GM12892 (cell line): ENCODE measurements around the gene ARMC8.

ENCODE experiments used
- DNase-seq: peaks from one replicate; pipeline ENCODE4 v3.0.0; 2011; ENCODE audit not compliant: insufficient read length
- FAIRE-seq: peaks from 2 replicates; lab custom pipeline; 2011; peaks lifted over from hg19 to GRCh38; lab: Jason Lieb, UNC
- POLR2A ChIP-seq: IDR thresholded peaks from 2 replicates; pipeline ENCODE4 v1.6.1; 2011; ENCODE audit warnings: low read depth, low read length, control low read depth
- POLR2AphosphoS5 ChIP-seq: IDR thresholded peaks from 2 replicates; pipeline ENCODE4 v1.6.1; 2011; ENCODE audit warnings: low read depth, low read length, control low read depth
- TAF1 ChIP-seq: IDR thresholded peaks from 2 replicates; pipeline ENCODE4 v1.6.1; 2011; ENCODE audit warnings: low read depth, mild to moderate bottlenecking, control low read depth, low read length, borderline replicate concordance

ARMC8 gene

GRCh38 chr3:138180375-138181029 lies 6.6 kb upstream of the ARMC8 start:
- TF ChIP-seq POLR2AphosphoS5 = no peak
- DNase-seq (no peak), FAIRE-seq (peak; percentile 95)

- TF ChIP-seq TAF1 (no peak), POLR2AphosphoS5 (no peak), POLR2A (no peak)
- DNase-seq (no peak), FAIRE-seq (no peak)
These were observed 2.1 kb upstream of the ARMC8 start for GRCh38 chr3:138184994-138185393.

GRCh38 chr3:138186221-138186620 lies 880 bp upstream of the ARMC8 start:
- FAIRE-seq (no peak), DNase-seq (no peak)
- TF ChIP-seq TAF1 = no peak
- no peak for TF ChIP-seq POLR2AphosphoS5
- no peak for TF ChIP-seq POLR2A

GRCh38 chr3:138186803-138187295 lies 252 bp upstream of the ARMC8 start:
- DNase-seq (peak; percentile 91), FAIRE-seq (peak; percentile 92)
- no peak for TF ChIP-seq POLR2AphosphoS5
- no peak for TF ChIP-seq TAF1
- no peak for TF ChIP-seq POLR2A

- DNase-seq = peak; percentile 26
- TF ChIP-seq POLR2A = no peak
- TF ChIP-seq TAF1 = no peak
- no peak for TF ChIP-seq POLR2AphosphoS5
- FAIRE-seq = no peak
These were observed 1.1 kb downstream of the ARMC8 start for GRCh38 chr3:138188013-138188730.

- TF ChIP-seq POLR2AphosphoS5 (no peak), TAF1 (no peak), POLR2A (no peak)
- no peak for DNase-seq
These were observed 8.4 kb downstream of the ARMC8 start for GRCh38 chr3:138195481-138195880.

GRCh38 chr3:138196023-138196422 lies 8.9 kb downstream of the ARMC8 start:
- TF ChIP-seq TAF1 = no peak
- no peak for TF ChIP-seq POLR2AphosphoS5
- TF ChIP-seq POLR2A = no peak
- FAIRE-seq = no peak
- no peak for DNase-seq

More at GRCh38 chr3:138195481-138195880, 8.4 kb downstream of the ARMC8 start:
- FAIRE-seq = no peak

- no peak for TF ChIP-seq POLR2A
- TF ChIP-seq TAF1 = no peak
- no peak for TF ChIP-seq POLR2AphosphoS5
- FAIRE-seq = no peak
- DNase-seq = no peak
These were observed 10.0 kb downstream of the ARMC8 start for GRCh38 chr3:138197058-138197457.

GRCh38 chr3:138197524-138197923 lies 10.4 kb downstream of the ARMC8 start:
- no peak for DNase-seq
- no peak for FAIRE-seq
- TF ChIP-seq POLR2A (no peak), POLR2AphosphoS5 (no peak), TAF1 (no peak)

- TF ChIP-seq TAF1 (no peak), POLR2AphosphoS5 (no peak), POLR2A (no peak)
- no peak for DNase-seq
- FAIRE-seq = peak; percentile 17
These were observed 12.8 kb downstream of the ARMC8 start for GRCh38 chr3:138199851-138200250.

GRCh38 chr3:138200424-138200823 lies 13.3 kb downstream of the ARMC8 start:
- no peak for TF ChIP-seq POLR2A
- no peak for TF ChIP-seq TAF1
- TF ChIP-seq POLR2AphosphoS5 = no peak
- DNase-seq (no peak), FAIRE-seq (no peak)

- FAIRE-seq (no peak), DNase-seq (no peak)
- TF ChIP-seq POLR2A (no peak), TAF1 (no peak), POLR2AphosphoS5 (no peak)
These were observed 16.0 kb downstream of the ARMC8 start for GRCh38 chr3:138202945-138203701.
